GM18868 (cell line): ENCODE results near the gene ZNF488.
"Not testable (repeated sequence)": the region's sequence is repeated elsewhere in the genome, so short reads cannot be mapped to it uniquely, and the experiment has no call there.

Experiments used
- ATAC-seq: cut with Tn5 transposase; IDR thresholded peaks from one replicate; pipeline ENCODE4 v1.9.1; 2021; ENCODE audit warnings: mild to moderate bottlenecking, moderate library complexity; ENCODE audit not compliant: unreplicated experiment

Gene ZNF488

GRCh38 chr10:47384148-47384921 lies at the start of gene ZNF488:
TSS of gene ZNF488 (minus strand) at chr10:47384293. CDS start at chr10:47368829, 15,464 bp downstream.
- ATAC-seq = peak; percentile 95

- no peak for ATAC-seq
Measured at GRCh38 chr10:47425813-47426419, 41.8 kb upstream of the ZNF488 start.

- no peak for ATAC-seq
Measured at GRCh38 chr10:47424231-47424630, 40.1 kb upstream of the ZNF488 start.

- no peak for ATAC-seq
Measured at GRCh38 chr10:47423476-47423875, 39.4 kb upstream of the ZNF488 start.

- no peak for ATAC-seq
Measured at GRCh38 chr10:47421057-47421952, 37.2 kb upstream of the ZNF488 start.

- ATAC-seq = no peak
Measured at GRCh38 chr10:47420305-47421056, 36.4 kb upstream of the ZNF488 start.

- no peak for ATAC-seq
Measured at GRCh38 chr10:47419421-47419820, 35.3 kb upstream of the ZNF488 start.

GRCh38 chr10:47418966-47419365 lies 34.9 kb upstream of the ZNF488 start:
- no peak for ATAC-seq

GRCh38 chr10:47418321-47418720 lies 34.2 kb upstream of the ZNF488 start:
- ATAC-seq = no peak

GRCh38 chr10:47416305-47417218 lies 32.5 kb upstream of the ZNF488 start:
- not testable (repeated sequence) for ATAC-seq

GRCh38 chr10:47415520-47416304 lies 31.6 kb upstream of the ZNF488 start:
- ATAC-seq = no peak

GRCh38 chr10:47414752-47415519 lies 30.8 kb upstream of the ZNF488 start:
- ATAC-seq = no peak

GRCh38 chr10:47414227-47414592 lies 30.1 kb upstream of the ZNF488 start:
- ATAC-seq = no peak

GRCh38 chr10:47413531-47414226 lies 29.6 kb upstream of the ZNF488 start:
- no peak for ATAC-seq

GRCh38 chr10:47412869-47413268 lies 28.8 kb upstream of the ZNF488 start:
- no peak for ATAC-seq

- ATAC-seq = no peak
Measured at GRCh38 chr10:47412177-47412730, 28.2 kb upstream of the ZNF488 start.

- ATAC-seq = no peak
Measured at GRCh38 chr10:47410862-47411261, 26.8 kb upstream of the ZNF488 start.
